B cell (primary cell): ENCODE results near the gene INTS12. TPM values are rescaled to one million over a fixed set of nuclear protein-coding genes. Genes with fewer than 3 reads are reported as not detected.

Experiments
- ATAC-seq: fragments of 200-7000 bp; cut with Tn5 transposase; one replicate; pipeline ENCODE4 v1.10.0; 2021; ENCODE audit warnings: low read depth, mild to moderate bottlenecking, moderate number of reproducible peaks, moderate library complexity
- CTCF ChIA-PET: fragments of 350-600 bp; sonication (Branson Sonifier 250); formaldehyde crosslinking; loops from one replicate; lab custom pipeline; 2021; ENCODE audit warnings: antibody characterized with exemption, inconsistent platforms; lab: Charles Lee
- POLR2A ChIA-PET: fragments of 350-600 bp; sonication (Branson Sonifier 250); formaldehyde crosslinking; loops from one replicate; lab custom pipeline; 2021; ENCODE audit warnings: antibody characterized with exemption; lab: Charles Lee
- DNase-seq: peaks from one replicate; pipeline ENCODE4 v3.0.0; 2013
- H2AFZ ChIP-seq: 2 replicates; pipeline ENCODE4 v1.6.1; 2012; ENCODE audit warnings: mild to moderate bottlenecking, low read depth, low read length; ENCODE audit not compliant: insufficient read depth, poor library complexity, severe bottlenecking
- H3K27ac ChIP-seq, 2 donors: 1 replicate in 1 of 2; 2 replicates in 1 of 2; pipeline ENCODE4 v1.5.1; 2012 to 2013; ENCODE audit warnings: low read length in 2 of 2, mild to moderate bottlenecking in 2 of 2, moderate library complexity in 1 of 2
- H3K27me3 ChIP-seq, 4 experiments: fragments of 200-600 bp in 1 of 4; sonication (generic) in 1 of 4; replicated peaks in 1 of 4; 1 replicate in 2 of 4; 2 replicates in 2 of 4; pipeline versions ENCODE4 v1.6.1 to v1.7.0; 2013 to 2016; ENCODE audit warnings: low read length in 3 of 4, mild to moderate bottlenecking in 2 of 4, mixed read lengths in 1 of 4, moderate library complexity in 1 of 4; ENCODE audit not compliant: insufficient read depth in 4 of 4, control insufficient read depth in 3 of 4; ENCODE audit errors: control extremely low read depth in 1 of 4
- H3K36me3 ChIP-seq, 2 experiments: replicated peaks in 1 of 2; 1 replicate in 1 of 2; 2 replicates in 1 of 2; pipeline versions ENCODE4 v1.6.1 to v1.7.1; 2013; ENCODE audit warnings: low read length in 1 of 2; ENCODE audit not compliant: insufficient read depth in 2 of 2, control insufficient read depth in 1 of 2; ENCODE audit errors: control extremely low read depth in 1 of 2, extremely low read depth in 1 of 2
- H3K4me1 ChIP-seq, 2 donors: fragments of 200-600 bp in 1 of 2; sonication (generic) in 1 of 2; 1 replicate in 1 of 2; 2 replicates in 1 of 2; pipeline versions ENCODE4 v1.5.1 to v1.6.1; 2013 to 2017; ENCODE audit warnings: low read length in 2 of 2; ENCODE audit not compliant: control insufficient read depth in 2 of 2, insufficient read depth in 2 of 2
- H3K4me2 ChIP-seq: replicated peaks from 2 replicates; pipeline ENCODE3; 2012; ENCODE audit warnings: mild to moderate bottlenecking, low read depth, low read length; ENCODE audit not compliant: poor library complexity, severe bottlenecking
- H3K4me3 ChIP-seq, 5 experiments: fragments of 200-600 bp in 1 of 5; sonication (generic) in 1 of 5; 1 replicate in 3 of 5; 2 replicates in 2 of 5; pipeline versions ENCODE4 v1.5.1 to v1.7.0; 2011 to 2016; ENCODE audit warnings: low read length in 4 of 5, mild to moderate bottlenecking in 4 of 5, low read depth in 2 of 5, control low read depth in 1 of 5, moderate library complexity in 1 of 5; ENCODE audit not compliant: insufficient read depth in 1 of 5; ENCODE audit errors: control extremely low read depth in 1 of 5, extremely low read depth in 1 of 5
- H3K79me2 ChIP-seq: fragments of 200-600 bp; sonication (generic); one replicate; pipeline ENCODE4 v1.6.0; 2016; ENCODE audit warnings: low read length; ENCODE audit not compliant: control insufficient read depth, insufficient read depth
- H3K9ac ChIP-seq: fragments of 200-600 bp; sonication (generic); 2 replicates; pipeline ENCODE4 v1.6.1; 2017; ENCODE audit warnings: mild to moderate bottlenecking, low read length, moderate library complexity
- H3K9me3 ChIP-seq, 3 donors: one replicate each; pipeline versions ENCODE4 v1.6.1 to v1.7.1; 2013; ENCODE audit warnings: low read length in 2 of 3; ENCODE audit not compliant: control insufficient read depth in 2 of 3, insufficient read depth in 1 of 3; ENCODE audit errors: control extremely low read depth in 1 of 3
- H4K20me1 ChIP-seq: 2 replicates; pipeline ENCODE4 v1.6.0; 2012; ENCODE audit warnings: mild to moderate bottlenecking, low read length; ENCODE audit not compliant: insufficient read depth, control insufficient read depth, poor library complexity, severe bottlenecking
- H3K27ac Mint-ChIP-seq: one replicate; pipeline ENCODE4 v1.8.0; 2021; ENCODE audit warnings: mixed read lengths
- H3K27me3 Mint-ChIP-seq: one replicate; pipeline ENCODE4 v1.8.0; 2021; ENCODE audit warnings: mixed read lengths
- H3K4me1 Mint-ChIP-seq: one replicate; pipeline ENCODE4 v1.8.0; 2021; ENCODE audit warnings: mixed read lengths
- H3K4me3 Mint-ChIP-seq: one replicate; pipeline ENCODE4 v1.8.0; 2021; ENCODE audit warnings: mixed read lengths
- H3K9me3 Mint-ChIP-seq: one replicate; pipeline ENCODE4 v1.8.0; 2022; ENCODE audit warnings: mixed read lengths; ENCODE audit not compliant: insufficient read depth
- EZH2 ChIP-seq: IDR thresholded peaks from 2 replicates; pipeline ENCODE4 v1.6.1; 2012; ENCODE audit warnings: borderline replicate concordance, low read depth, mild to moderate bottlenecking, moderate library complexity, low read length; ENCODE audit not compliant: insufficient read depth, poor library complexity, severe bottlenecking
- WGBS: methylation state at CpG from one replicate; pipeline ENCODE4 v1.1.5; 2013; ENCODE audit warnings: missing lambda C conversion rate; ENCODE audit not compliant: insufficient coverage; 5-methylcytosine and 5-hydroxymethylcytosine counted together
- intact Hi-C: fragments of 100-400 bp; cut with micrococcal nuclease; formaldehyde crosslinking; loops from one replicate; pipeline ENCODE4 v1.10.0; 2022
- polyA plus RNA-seq: library from polyadenylated mRNA; depleted of rRNA; stranded (reverse); fragments of >200 nt; gene quantifications from 2 replicates; pipeline ENCODE4 v1.2.3, GENCODE V29; 2012
- total RNA-seq, 2 donors: library from RNA; stranded (reverse); fragments of 120-200 nt in 1 of 2; gene quantifications; 1 replicate in 1 of 2; 2 replicates in 1 of 2; pipeline versions ENCODE4 v1.2.3 to v1.2.4, GENCODE V29; 2013 to 2022
- TF ChIP-seq, protein P1 (sequence below): fragments of 200-600 bp; IDR thresholded peaks from one replicate; pipeline ENCODE4 v1.8.0; 2022; ENCODE audit warnings: antibody characterized with exemption, mild to moderate bottlenecking

The INTS12 gene
- total and polyA plus RNA-seq, 2 donors (not counting 1 experiment from before 2014, with no cell fraction given), result 19.1 to 21.6 TPM

DNA sequence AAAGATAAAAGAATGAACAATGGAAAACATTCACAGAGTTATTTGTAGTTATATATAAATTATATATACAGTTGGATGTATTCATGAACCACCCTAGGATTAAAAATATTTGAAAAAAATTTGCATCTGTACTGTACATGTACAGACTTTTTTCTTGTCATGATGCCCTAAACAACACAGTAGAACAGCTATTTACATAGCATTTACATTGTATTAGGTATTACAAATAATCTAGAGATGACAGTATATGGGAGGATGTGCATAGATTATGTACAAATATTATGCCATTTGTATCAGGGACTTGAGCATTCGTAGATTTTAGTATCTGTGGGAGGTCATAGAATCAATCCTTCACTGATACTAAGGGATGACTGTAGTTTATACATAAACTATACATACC, 44.9 kb upstream of the INTS12 start:
- Histone ChIP-seq H3K27ac (no peak overlapping the region), H4K20me1 (no peaks in the 10 kb centered on the region), H3K4me3 (no peak overlapping the region), H3K4me2 (no peak overlapping the region), H3K36me3 (no peaks in the 10 kb centered on the region), H3K9ac (no peak overlapping the region), H3K79me2 (no peaks in the 10 kb centered on the region), H2AFZ (no peak overlapping the region), H3K4me1 (no peaks in the 10 kb centered on the region), H3K9me3 (no peaks in the 10 kb centered on the region), H3K27me3 (no peaks in the 10 kb centered on the region)
- CTCF ChIA-PET, result no interaction called here
- TF ChIP-seq, protein P1, sequence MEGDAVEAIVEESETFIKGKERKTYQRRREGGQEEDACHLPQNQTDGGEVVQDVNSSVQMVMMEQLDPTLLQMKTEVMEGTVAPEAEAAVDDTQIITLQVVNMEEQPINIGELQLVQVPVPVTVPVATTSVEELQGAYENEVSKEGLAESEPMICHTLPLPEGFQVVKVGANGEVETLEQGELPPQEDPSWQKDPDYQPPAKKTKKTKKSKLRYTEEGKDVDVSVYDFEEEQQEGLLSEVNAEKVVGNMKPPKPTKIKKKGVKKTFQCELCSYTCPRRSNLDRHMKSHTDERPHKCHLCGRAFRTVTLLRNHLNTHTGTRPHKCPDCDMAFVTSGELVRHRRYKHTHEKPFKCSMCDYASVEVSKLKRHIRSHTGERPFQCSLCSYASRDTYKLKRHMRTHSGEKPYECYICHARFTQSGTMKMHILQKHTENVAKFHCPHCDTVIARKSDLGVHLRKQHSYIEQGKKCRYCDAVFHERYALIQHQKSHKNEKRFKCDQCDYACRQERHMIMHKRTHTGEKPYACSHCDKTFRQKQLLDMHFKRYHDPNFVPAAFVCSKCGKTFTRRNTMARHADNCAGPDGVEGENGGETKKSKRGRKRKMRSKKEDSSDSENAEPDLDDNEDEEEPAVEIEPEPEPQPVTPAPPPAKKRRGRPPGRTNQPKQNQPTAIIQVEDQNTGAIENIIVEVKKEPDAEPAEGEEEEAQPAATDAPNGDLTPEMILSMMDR, result no peak
- TF ChIP-seq EZH2, result no peak
- POLR2A ChIA-PET, result no interaction called here
- ATAC-seq, result no peak
- no CpG with 5 or more reads among the region's 1 CpG for WGBS
- DNase-seq, result no peak
- H3K9me3 Mint-ChIP-seq, result no peaks in the 10 kb centered on the region
- no peaks in the 10 kb centered on the region for H3K27me3 Mint-ChIP-seq
- H3K4me3 Mint-ChIP-seq, result no peak overlapping the region
- no peak overlapping the region for H3K27ac Mint-ChIP-seq
- H3K4me1 Mint-ChIP-seq, result no peaks in the 10 kb centered on the region
- intact Hi-C loops, result no loop called here

- POLR2A ChIA-PET, result no interaction called here
- no peak overlapping the region for H3K27ac Mint-ChIP-seq
Measured at GRCh38 chr4:105751718-105752299, 43.3 kb upstream of the INTS12 start.

More at GRCh38 chr4:105751718-105752299, 43.3 kb upstream of the INTS12 start:
- Mint-ChIP-seq H3K4me1 (no peaks in the 10 kb centered on the region), H3K9me3 (no peaks in the 10 kb centered on the region), H3K4me3 (no peak overlapping the region), H3K27me3 (no peaks in the 10 kb centered on the region)
- Histone ChIP-seq H3K4me3 (no peak overlapping the region), H4K20me1 (no peaks in the 10 kb centered on the region), H3K27ac (no peak overlapping the region), H3K79me2 (no peaks in the 10 kb centered on the region), H3K4me2 (no peak overlapping the region), H3K36me3 (no peaks in the 10 kb centered on the region), H3K4me1 (no peaks in the 10 kb centered on the region), H3K27me3 (no peaks in the 10 kb centered on the region), H2AFZ (no peak overlapping the region), H3K9me3 (no peaks in the 10 kb centered on the region), H3K9ac (no peak overlapping the region)
- no CpG with 5 or more reads among the region's 2 CpGs for WGBS
- ATAC-seq (no peak), DNase-seq (no peak)
- CTCF ChIA-PET, result no interaction called here
- intact Hi-C loops, result no loop called here
- no peak for TF ChIP-seq EZH2
- TF ChIP-seq, protein P1, result no peak
